ENCODE data around the gene DAPK2. TPM values are rescaled to one million over a fixed set of nuclear protein-coding genes. Genes with fewer than 3 reads are reported as not detected.
A peak's percentile ranks its signal among the peaks of the same experiment; 100 is the strongest.

Gene DAPK2
- total RNA-seq, 4 donors from 2014 or later, result 28.5 to 70.8 (median 52.7) TPM

DNA sequence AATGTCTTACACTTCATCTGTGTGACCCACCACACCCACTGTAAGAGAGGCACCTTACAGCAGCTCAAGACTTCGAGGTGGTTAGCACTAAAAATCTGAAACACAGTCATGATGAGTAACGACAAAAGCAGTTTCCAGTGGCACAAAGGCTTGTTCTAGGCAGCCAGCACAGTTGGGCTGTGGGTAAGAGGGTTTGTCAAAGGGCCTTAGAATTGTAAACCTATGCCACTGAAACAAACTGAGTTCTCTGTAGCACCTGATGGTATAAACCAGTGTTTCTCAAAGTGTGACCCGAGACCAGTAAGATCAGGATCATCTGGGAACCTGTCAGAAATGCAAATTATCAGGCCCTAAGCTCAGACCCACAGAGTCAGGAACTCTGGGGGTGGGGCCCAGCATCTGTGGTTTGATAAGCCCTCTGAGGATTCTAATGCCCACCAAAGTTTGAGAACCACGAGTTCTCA lies 36.5 kb downstream of the DAPK2 start:
- H3K4me1 ChIP-seq, result peaks cover 92 to 97% of the 10 kb centered on the region in 2 donors
- no peaks in the 10 kb centered on the region for H3K9me3 ChIP-seq
- H3K27ac ChIP-seq, result peak overlapping the region; percentile 69 to 94 (median 83)
- in situ Hi-C loops (cut with MboI; ENCODE audit: low sequenced_read_pairs in 4 of 4), result no loop called here
- no peak overlapping the region for H3K4me3 ChIP-seq
- peak in 1 of 2 donors; percentile 18 for DNase-seq
- TF ChIP-seq, protein P1, sequence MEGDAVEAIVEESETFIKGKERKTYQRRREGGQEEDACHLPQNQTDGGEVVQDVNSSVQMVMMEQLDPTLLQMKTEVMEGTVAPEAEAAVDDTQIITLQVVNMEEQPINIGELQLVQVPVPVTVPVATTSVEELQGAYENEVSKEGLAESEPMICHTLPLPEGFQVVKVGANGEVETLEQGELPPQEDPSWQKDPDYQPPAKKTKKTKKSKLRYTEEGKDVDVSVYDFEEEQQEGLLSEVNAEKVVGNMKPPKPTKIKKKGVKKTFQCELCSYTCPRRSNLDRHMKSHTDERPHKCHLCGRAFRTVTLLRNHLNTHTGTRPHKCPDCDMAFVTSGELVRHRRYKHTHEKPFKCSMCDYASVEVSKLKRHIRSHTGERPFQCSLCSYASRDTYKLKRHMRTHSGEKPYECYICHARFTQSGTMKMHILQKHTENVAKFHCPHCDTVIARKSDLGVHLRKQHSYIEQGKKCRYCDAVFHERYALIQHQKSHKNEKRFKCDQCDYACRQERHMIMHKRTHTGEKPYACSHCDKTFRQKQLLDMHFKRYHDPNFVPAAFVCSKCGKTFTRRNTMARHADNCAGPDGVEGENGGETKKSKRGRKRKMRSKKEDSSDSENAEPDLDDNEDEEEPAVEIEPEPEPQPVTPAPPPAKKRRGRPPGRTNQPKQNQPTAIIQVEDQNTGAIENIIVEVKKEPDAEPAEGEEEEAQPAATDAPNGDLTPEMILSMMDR (IDR thresholded peaks at IDR 0.05 in 4 of 5, conservative IDR thresholded peaks at IDR 0.05 in 1 of 5), result no peak
- peak; percentile 22 for ATAC-seq
- intact Hi-C loops (cut with DNase I; ENCODE audit: low total_unique reads), result no loop called here
- H3K36me3 ChIP-seq, result no peaks in the 10 kb centered on the region
- H3K27me3 ChIP-seq, result no peaks in the 10 kb centered on the region

DNA sequence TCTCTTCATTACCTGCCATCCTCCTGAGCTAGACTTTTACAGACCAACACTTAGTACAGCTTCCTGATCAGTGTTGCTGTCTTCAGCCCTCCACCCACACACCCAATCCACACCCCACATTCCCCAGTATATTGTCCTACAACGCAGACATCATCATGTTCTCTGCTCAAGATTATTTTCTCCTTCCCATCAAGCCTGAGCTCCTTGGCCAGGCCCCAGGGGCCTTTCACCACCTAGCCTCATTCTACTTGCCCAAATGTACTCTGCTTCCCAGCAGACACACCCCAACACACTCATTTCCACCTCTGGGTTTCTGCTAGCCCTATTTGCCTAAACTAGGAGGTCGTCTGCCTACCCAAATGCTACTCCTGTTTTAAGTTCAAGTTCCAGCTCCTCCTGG lies 37.0 kb downstream of the DAPK2 start:
- peak; percentile 57 to 76 for DNase-seq
- ATAC-seq, result peak; percentile 20 to 28
- H3K4me3 ChIP-seq, result no peak overlapping the region
- H3K9me3 ChIP-seq, result no peaks in the 10 kb centered on the region
- peaks cover 92 to 97% of the 10 kb centered on the region in 2 donors for H3K4me1 ChIP-seq
- no peaks in the 10 kb centered on the region for H3K36me3 ChIP-seq
- intact Hi-C loops (cut with DNase I; ENCODE audit: low total_unique reads), result no loop called here
- peak overlapping the region; percentile 69 to 94 (median 83) for H3K27ac ChIP-seq
- H3K27me3 ChIP-seq, result no peaks in the 10 kb centered on the region
- in situ Hi-C loops (cut with MboI; ENCODE audit: low sequenced_read_pairs in 4 of 4), result no loop called here
- TF ChIP-seq, protein P1 (IDR thresholded peaks at IDR 0.05 in 4 of 5, conservative IDR thresholded peaks at IDR 0.05 in 1 of 5), result no peak
- no peak for TF ChIP-seq POLR2A (IDR thresholded peaks at IDR 0.05)

DNA sequence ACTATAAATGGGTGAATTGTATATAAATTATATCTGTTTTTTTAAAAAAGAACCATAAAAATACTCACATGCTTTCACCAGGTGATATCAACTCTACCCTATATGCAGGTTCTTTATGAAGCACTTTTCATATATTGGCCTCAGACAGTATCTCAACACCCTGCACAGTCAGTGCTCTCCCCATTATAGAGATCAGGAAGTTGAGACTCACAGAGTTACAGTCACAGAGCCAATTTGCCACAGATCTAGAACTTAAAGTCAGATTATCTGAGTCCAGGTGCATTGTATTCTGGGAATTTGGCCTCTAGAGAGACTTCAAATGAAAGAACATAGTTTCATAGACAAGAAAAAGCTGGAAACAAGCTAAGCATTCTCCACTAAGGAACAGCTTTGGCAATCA lies 38.1 kb downstream of the DAPK2 start:
- peak overlapping the region; percentile 69 to 94 (median 83) for H3K27ac ChIP-seq
- no peak for ATAC-seq

DNA sequence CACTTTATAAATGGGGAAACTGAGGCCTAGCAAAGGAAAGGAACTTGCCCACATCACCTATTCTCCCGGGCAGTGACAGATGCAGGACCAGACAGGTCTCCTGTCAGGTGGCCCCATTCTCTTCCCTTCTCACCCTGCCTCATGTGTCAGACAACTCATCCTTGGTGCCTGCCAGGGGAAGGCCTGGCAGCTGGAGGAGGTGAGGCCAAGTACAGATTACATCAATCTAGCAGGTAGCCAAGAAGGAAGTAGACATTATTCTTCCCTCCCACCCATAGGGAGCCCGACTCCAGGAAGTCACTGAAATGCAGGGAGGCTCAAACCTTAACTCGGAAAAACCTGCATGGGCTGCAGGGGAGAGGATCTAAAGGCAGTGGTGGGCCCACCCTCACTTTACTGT lies 39.6 kb downstream of the DAPK2 start:
- no peaks in the 10 kb centered on the region for H3K27me3 ChIP-seq
- TF ChIP-seq POLR2A (IDR thresholded peaks at IDR 0.05), result peak in 1 of 2 donors; percentile 8
- TF ChIP-seq, protein P1 (IDR thresholded peaks at IDR 0.05 in 4 of 5, conservative IDR thresholded peaks at IDR 0.05 in 1 of 5), result no peak
- peak overlapping the region; percentile 69 to 94 (median 80) for H3K27ac ChIP-seq
- DNase-seq (peak; percentile 84 to 91), ATAC-seq (peak; percentile 75 to 80)
- in situ Hi-C loops (cut with MboI; ENCODE audit: low sequenced_read_pairs in 4 of 4) (no loop called here), intact Hi-C loops (cut with DNase I; ENCODE audit: low total_unique reads) (no loop called here)
- H3K36me3 ChIP-seq, result no peaks in the 10 kb centered on the region
- H3K9me3 ChIP-seq, result no peaks in the 10 kb centered on the region
- H3K4me3 ChIP-seq, result no peak overlapping the region
- H3K4me1 ChIP-seq, result peaks cover 86 to 96% of the 10 kb centered on the region in 2 donors

More for the DNA sequence above, 38.1 kb downstream of the DAPK2 start:
- no peak for DNase-seq
- H3K4me3 ChIP-seq, result no peak overlapping the region
- no peaks in the 10 kb centered on the region for H3K36me3 ChIP-seq
- H3K4me1 ChIP-seq, result peaks cover 92 to 97% of the 10 kb centered on the region in 2 donors
- intact Hi-C loops (cut with DNase I; ENCODE audit: low total_unique reads) (no loop called here), in situ Hi-C loops (cut with MboI; ENCODE audit: low sequenced_read_pairs in 4 of 4) (no loop called here)
- TF ChIP-seq, protein P1 (IDR thresholded peaks at IDR 0.05 in 4 of 5, conservative IDR thresholded peaks at IDR 0.05 in 1 of 5), result no peak
- no peak for TF ChIP-seq POLR2A (IDR thresholded peaks at IDR 0.05)
- H3K27me3 ChIP-seq, result no peaks in the 10 kb centered on the region
- no peaks in the 10 kb centered on the region for H3K9me3 ChIP-seq

DNA sequence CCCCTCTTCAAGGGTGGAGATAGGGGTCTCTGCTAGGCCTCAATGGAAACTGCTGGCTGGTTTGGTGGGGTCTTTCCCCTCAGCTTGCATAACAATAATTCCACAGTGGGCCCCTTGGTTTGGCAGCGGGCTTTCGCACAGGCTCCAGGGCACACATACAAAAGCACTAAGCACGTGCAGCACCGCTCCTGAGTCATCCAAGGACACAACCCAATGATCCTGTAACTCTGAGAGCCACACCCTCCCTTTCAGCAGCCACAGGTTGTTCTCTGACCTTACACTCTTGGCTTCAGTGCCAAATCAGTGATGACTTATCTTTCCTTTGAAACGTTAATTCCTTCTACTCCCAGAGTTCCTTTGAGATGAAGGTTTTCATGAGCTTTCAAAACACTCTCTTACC lies 41.7 kb downstream of the DAPK2 start:
- peaks cover 82 to 91% of the 10 kb centered on the region in 2 donors for H3K4me1 ChIP-seq
- intact Hi-C loops (cut with DNase I; ENCODE audit: low total_unique reads) (loop anchor here (2.0 kb wide), 2 partner anchors 14 to 36 kb away; no protein-coding TSS in a partner anchor), in situ Hi-C loops (cut with MboI; ENCODE audit: low sequenced_read_pairs in 4 of 4) (no loop called here)
- no peaks in the 10 kb centered on the region for H3K36me3 ChIP-seq
- no peak for TF ChIP-seq POLR2A (IDR thresholded peaks at IDR 0.05)
- TF ChIP-seq, protein P1 (IDR thresholded peaks at IDR 0.05 in 4 of 5, conservative IDR thresholded peaks at IDR 0.05 in 1 of 5), result no peak
- ATAC-seq (peak; percentile 77 to 83), DNase-seq (peak; percentile 85 to 89)
- H3K9me3 ChIP-seq, result no peaks in the 10 kb centered on the region
- H3K27ac ChIP-seq, result peak overlapping the region; percentile 69 to 94 (median 80)
- no peaks in the 10 kb centered on the region for H3K27me3 ChIP-seq
- no peak overlapping the region for H3K4me3 ChIP-seq
